ENCODE measurements around the gene PPM1H.

The PPM1H gene

DNA sequence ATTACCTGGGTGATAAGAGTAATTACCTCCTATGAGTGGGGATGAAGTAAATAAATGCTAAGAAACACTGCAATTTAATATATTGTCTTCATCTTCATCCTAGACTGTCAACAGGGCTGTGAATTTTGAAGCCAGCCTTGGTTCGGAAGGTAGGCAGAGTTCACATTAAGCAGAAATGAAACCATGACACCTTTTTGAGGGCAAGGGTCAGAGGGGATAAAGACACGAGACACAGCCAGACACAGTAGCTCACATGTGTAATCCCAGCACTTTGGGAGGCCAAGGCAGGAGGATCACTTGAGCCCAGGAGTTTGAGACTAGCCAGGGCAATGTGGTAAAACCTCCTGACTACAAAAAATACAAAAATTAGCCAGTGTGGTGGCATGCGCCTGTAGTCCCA, 243.6 kb downstream of the PPM1H start:
- H2BK5ac ChIP-seq (ENCODE audit: low read length) = no peak overlapping the region

DNA sequence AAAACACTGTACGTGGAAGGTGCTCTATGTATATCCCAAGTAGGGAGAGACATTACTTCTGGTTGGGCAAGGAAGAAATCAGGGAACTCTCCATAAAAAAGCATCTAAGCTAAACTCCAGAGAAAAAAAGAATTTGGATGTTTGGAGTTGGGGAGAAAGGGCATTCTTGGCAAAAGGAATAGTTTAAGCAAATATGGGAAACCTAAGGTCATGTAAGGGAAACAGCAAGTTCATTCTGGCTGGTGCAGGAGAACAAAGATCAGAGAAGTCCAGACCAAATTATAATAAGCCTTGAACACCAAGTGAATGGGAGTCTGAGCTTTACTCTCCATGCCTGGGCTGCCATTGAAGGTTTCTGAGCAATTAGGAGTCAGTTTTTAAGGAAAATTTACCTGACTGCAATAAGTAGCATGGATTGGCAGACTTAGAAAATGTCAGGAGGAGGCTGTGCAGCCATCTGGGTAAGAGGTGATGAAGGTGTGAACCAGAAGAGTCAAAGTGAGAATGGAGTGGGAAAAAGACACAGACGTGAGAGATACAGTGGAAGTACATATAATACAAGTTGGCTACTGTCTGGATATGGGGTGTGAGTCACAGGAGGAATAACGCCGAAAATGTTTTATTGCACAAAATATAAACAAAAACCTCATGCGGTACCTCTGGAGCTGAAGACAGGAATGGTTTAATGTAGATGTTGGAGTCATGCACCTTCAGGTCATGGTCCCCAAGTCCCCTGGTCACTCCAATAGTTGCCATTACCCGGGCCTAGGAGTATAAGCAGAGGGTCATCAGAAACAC, 245.7 kb downstream of the PPM1H start:
- no CpG with 5 or more reads among the region's 6 CpGs for WGBS (ENCODE audit: extremely low coverage, insufficient coverage, low lambda C conversion rate)
- no peak overlapping the region for H3K27ac ChIP-seq (ENCODE audit: low read depth, low read length)
- H3K36me3 ChIP-seq (ENCODE audit: control insufficient read depth, insufficient read depth, low read length) = no peaks in the 10 kb centered on the region
- H3K4me3 ChIP-seq (ENCODE audit: low read length) = no peak overlapping the region
- no peaks in the 10 kb centered on the region for H3K79me1 ChIP-seq (ENCODE audit: low read length)
- no peak overlapping the region for H3K4me2 ChIP-seq (ENCODE audit: low read length)
- no peak overlapping the region for H3K18ac ChIP-seq (ENCODE audit: low read length)
- H3K23ac ChIP-seq (ENCODE audit: low read length) = no peak overlapping the region
- H3K9ac ChIP-seq (ENCODE audit: low read length) = no peak overlapping the region
- no peak overlapping the region for H2BK120ac ChIP-seq (ENCODE audit: low read depth, low read length)
- no peaks in the 10 kb centered on the region for H3K79me2 ChIP-seq (ENCODE audit: control insufficient read depth, insufficient read depth, low read length)
- H3K56ac ChIP-seq (ENCODE audit: low read length) = no peak overlapping the region
- H2BK15ac ChIP-seq (replicated peaks; ENCODE audit: low read depth) = no peak overlapping the region
- H3K4me1 ChIP-seq (ENCODE audit: control insufficient read depth, low read depth, low read length) = peaks cover 7% of the 10 kb centered on the region
- no peak overlapping the region for H2BK5ac ChIP-seq (ENCODE audit: low read length)
- H3K27me3 ChIP-seq (ENCODE audit: insufficient read depth, low read length, poor library complexity) = no peaks in the 10 kb centered on the region
- H3K4ac ChIP-seq (ENCODE audit: low read depth, low read length) = no peak overlapping the region
- H4K8ac ChIP-seq (ENCODE audit: low read depth, low read length) = no peak overlapping the region
- no peak overlapping the region for H2AK5ac ChIP-seq (ENCODE audit: low read length)
- DNase-seq = no peak
- no peak overlapping the region for H4K5ac ChIP-seq (ENCODE audit: low read length)

More for the DNA sequence above, 243.6 kb downstream of the PPM1H start:
- no peak overlapping the region for H2BK15ac ChIP-seq (replicated peaks; ENCODE audit: low read depth)
- H3K27me3 ChIP-seq (ENCODE audit: insufficient read depth, low read length, poor library complexity) = no peaks in the 10 kb centered on the region
- no peak overlapping the region for H4K8ac ChIP-seq (ENCODE audit: low read depth, low read length)
- H2BK120ac ChIP-seq (ENCODE audit: low read depth, low read length) = no peak overlapping the region
- no peak overlapping the region for H3K23ac ChIP-seq (ENCODE audit: low read length)
- no peak overlapping the region for H3K4me2 ChIP-seq (ENCODE audit: low read length)
- no peak for DNase-seq
- H3K79me1 ChIP-seq (ENCODE audit: low read length) = no peaks in the 10 kb centered on the region
- H3K56ac ChIP-seq (ENCODE audit: low read length) = no peak overlapping the region
- peaks cover 14% of the 10 kb centered on the region for H3K4me1 ChIP-seq (ENCODE audit: control insufficient read depth, low read depth, low read length)
- H4K5ac ChIP-seq (ENCODE audit: low read length) = no peak overlapping the region
- no peak overlapping the region for H3K4ac ChIP-seq (ENCODE audit: low read depth, low read length)
- WGBS (ENCODE audit: extremely low coverage, insufficient coverage, low lambda C conversion rate) = no CpG with 5 or more reads among the region's 3 CpGs
- no peak overlapping the region for H2AK5ac ChIP-seq (ENCODE audit: low read length)
- no peak overlapping the region for H3K4me3 ChIP-seq (ENCODE audit: low read length)
- H3K79me2 ChIP-seq (ENCODE audit: control insufficient read depth, insufficient read depth, low read length) = no peaks in the 10 kb centered on the region
- H3K9ac ChIP-seq (ENCODE audit: low read length) = no peak overlapping the region
- no peaks in the 10 kb centered on the region for H3K36me3 ChIP-seq (ENCODE audit: control insufficient read depth, insufficient read depth, low read length)
- no peak overlapping the region for H3K27ac ChIP-seq (ENCODE audit: low read depth, low read length)
- H3K18ac ChIP-seq (ENCODE audit: low read length) = no peak overlapping the region

DNA sequence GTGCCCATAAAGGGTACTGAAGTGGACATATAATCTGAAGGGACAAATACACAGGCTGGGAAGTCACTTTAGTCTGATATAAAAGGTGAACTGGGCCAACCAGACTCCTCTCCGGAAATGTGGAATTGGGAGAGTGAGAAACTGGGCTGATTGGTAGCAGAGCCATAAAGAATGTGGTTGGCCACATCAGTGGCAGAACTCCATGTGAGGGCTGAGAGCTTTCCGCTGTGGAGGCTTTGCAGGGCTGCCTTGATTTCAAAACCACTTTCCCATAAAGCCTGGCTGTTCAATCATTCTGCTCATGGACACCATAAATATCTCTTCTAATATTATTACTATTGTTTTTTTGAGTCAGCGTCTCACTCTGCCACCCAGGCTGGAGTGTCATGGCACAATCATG, 248.0 kb downstream of the PPM1H start:
- Histone ChIP-seq H3K4me2 (ENCODE audit: low read length) (no peak overlapping the region), H3K79me1 (ENCODE audit: low read length) (no peaks in the 10 kb centered on the region), H3K56ac (ENCODE audit: low read length) (no peak overlapping the region), H3K27me3 (ENCODE audit: insufficient read depth, low read length, poor library complexity) (no peaks in the 10 kb centered on the region), H2BK5ac (ENCODE audit: low read length) (no peak overlapping the region), H3K27ac (ENCODE audit: low read depth, low read length) (no peak overlapping the region), H3K4me3 (ENCODE audit: low read length) (no peak overlapping the region), H4K5ac (ENCODE audit: low read length) (no peak overlapping the region), H2BK15ac (replicated peaks; ENCODE audit: low read depth) (no peak overlapping the region), H3K4ac (ENCODE audit: low read depth, low read length) (no peak overlapping the region), H3K79me2 (ENCODE audit: control insufficient read depth, insufficient read depth, low read length) (no peaks in the 10 kb centered on the region), H3K23ac (ENCODE audit: low read length) (no peak overlapping the region), H4K8ac (ENCODE audit: low read depth, low read length) (no peak overlapping the region), H3K18ac (ENCODE audit: low read length) (no peak overlapping the region), H2BK120ac (ENCODE audit: low read depth, low read length) (no peak overlapping the region), H3K36me3 (ENCODE audit: control insufficient read depth, insufficient read depth, low read length) (no peaks in the 10 kb centered on the region), H3K4me1 (ENCODE audit: control insufficient read depth, low read depth, low read length) (peaks cover 4% of the 10 kb centered on the region), H3K9ac (ENCODE audit: low read length) (no peak overlapping the region), H2AK5ac (ENCODE audit: low read length) (no peak overlapping the region)
- no peak for DNase-seq
- WGBS (ENCODE audit: extremely low coverage, insufficient coverage, low lambda C conversion rate) = no CpG with 5 or more reads among the region's 3 CpGs

DNA sequence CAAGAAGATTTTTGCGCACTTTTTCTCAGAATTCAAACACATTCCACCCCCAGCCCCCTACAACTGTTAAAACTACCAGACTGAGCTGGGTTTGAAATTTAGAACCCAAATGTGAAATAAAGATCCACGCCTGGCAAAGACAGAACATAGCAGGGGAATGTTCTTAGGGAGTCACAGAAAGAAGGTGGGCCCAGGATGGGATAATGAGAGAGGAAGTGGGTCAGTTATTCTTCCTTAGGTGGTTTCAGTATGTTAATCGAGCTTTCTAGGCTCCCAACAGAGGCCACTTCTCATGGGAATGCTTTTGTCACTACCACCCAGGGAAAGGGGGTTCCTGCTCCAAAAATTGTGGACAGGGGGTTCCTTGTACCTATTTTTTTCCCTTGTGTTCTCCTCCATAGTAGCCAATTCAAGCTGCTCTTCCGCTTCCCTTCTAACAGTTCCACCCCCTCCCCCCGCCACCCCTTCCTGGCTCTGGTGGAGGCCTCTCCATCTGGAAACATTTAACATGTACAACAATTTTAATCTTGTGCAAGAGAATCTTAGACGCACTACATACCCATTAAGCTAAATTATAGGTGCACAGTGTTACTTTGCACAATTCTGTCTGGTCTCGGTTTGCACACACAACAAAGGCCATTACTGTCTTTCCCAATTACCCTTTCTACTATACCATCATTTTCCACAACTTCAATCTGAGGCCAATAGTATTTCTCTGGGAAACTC, 250.2 kb downstream of the PPM1H start:
- WGBS (ENCODE audit: extremely low coverage, insufficient coverage, low lambda C conversion rate) = no CpG with 5 or more reads among the region's 7 CpGs
- H2BK15ac ChIP-seq (replicated peaks; ENCODE audit: low read depth) = no peak overlapping the region
- no peaks in the 10 kb centered on the region for H3K79me2 ChIP-seq (ENCODE audit: control insufficient read depth, insufficient read depth, low read length)
- H3K27me3 ChIP-seq (ENCODE audit: insufficient read depth, low read length, poor library complexity) = no peaks in the 10 kb centered on the region
- H3K4me3 ChIP-seq (ENCODE audit: low read length) = no peak overlapping the region
- no peak overlapping the region for H4K8ac ChIP-seq (ENCODE audit: low read depth, low read length)
- peak overlapping the region; percentile 64 for H3K18ac ChIP-seq (ENCODE audit: low read length)
- H3K9ac ChIP-seq (ENCODE audit: low read length) = no peak overlapping the region
- DNase-seq = peak; percentile 19
- peaks cover 4% of the 10 kb centered on the region for H3K4me1 ChIP-seq (ENCODE audit: control insufficient read depth, low read depth, low read length)
- H3K27ac ChIP-seq (ENCODE audit: low read depth, low read length) = no peak overlapping the region
- no peak overlapping the region for H2BK5ac ChIP-seq (ENCODE audit: low read length)
- H3K36me3 ChIP-seq (ENCODE audit: control insufficient read depth, insufficient read depth, low read length) = no peaks in the 10 kb centered on the region
- no peak overlapping the region for H3K23ac ChIP-seq (ENCODE audit: low read length)
- no peaks in the 10 kb centered on the region for H3K79me1 ChIP-seq (ENCODE audit: low read length)
- H3K4me2 ChIP-seq (ENCODE audit: low read length) = no peak overlapping the region
- H2BK120ac ChIP-seq (ENCODE audit: low read depth, low read length) = no peak overlapping the region
- no peak overlapping the region for H2AK5ac ChIP-seq (ENCODE audit: low read length)
- H4K5ac ChIP-seq (ENCODE audit: low read length) = peak overlapping the region; percentile 40
- peak overlapping the region; percentile 27 for H3K56ac ChIP-seq (ENCODE audit: low read length)
- no peak overlapping the region for H3K4ac ChIP-seq (ENCODE audit: low read depth, low read length)

DNA sequence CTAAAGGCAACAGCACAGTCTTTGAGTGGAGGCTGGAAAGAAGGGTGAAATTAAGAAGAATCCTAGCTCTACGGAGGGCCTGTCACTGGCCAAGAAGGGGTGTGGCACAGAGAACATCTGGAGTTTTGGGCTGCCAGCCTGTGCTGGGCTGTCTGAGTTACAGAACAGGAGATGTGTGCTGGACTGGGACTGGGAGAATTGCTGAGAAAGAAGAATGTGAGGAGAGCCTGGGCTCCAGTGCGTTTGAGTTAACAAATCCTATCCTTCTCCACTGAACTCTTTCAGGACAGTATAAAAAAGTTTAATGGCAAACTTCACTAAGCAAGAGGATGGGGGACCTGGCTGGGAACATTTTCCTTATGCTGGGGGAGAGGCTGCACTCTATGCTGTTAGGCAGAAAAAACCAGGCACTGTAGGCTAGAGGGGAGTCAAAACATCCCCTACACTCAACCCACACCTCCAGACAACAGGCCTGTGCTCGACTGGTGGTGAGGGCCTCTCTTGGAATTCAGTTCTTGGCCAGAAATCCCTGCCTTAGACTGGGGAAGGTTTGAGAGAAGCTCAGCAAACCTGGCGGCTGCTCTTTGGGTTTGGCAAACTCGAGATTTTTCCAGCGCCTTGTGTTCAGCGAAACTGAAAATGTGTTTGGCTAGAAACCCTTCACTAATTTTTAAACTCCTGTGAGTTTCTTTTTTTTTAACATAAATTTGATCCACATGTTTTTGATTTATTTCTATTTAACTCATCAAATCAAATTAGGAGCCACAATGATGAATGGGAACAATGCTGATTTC, 251.0 kb downstream of the PPM1H start:
- Histone ChIP-seq H3K9ac (ENCODE audit: low read length) (peak overlapping the region; percentile 0), H3K79me2 (ENCODE audit: control insufficient read depth, insufficient read depth, low read length) (no peaks in the 10 kb centered on the region), H3K4me1 (ENCODE audit: control insufficient read depth, low read depth, low read length) (peaks cover 2% of the 10 kb centered on the region), H3K79me1 (ENCODE audit: low read length) (no peaks in the 10 kb centered on the region), H3K27me3 (ENCODE audit: insufficient read depth, low read length, poor library complexity) (no peaks in the 10 kb centered on the region), H3K56ac (ENCODE audit: low read length) (peak overlapping the region; percentile 2), H3K23ac (ENCODE audit: low read length) (no peak overlapping the region), H3K4ac (ENCODE audit: low read depth, low read length) (peak overlapping the region; percentile 89), H4K8ac (ENCODE audit: low read depth, low read length) (no peak overlapping the region), H2BK15ac (replicated peaks; ENCODE audit: low read depth) (peak overlapping the region; percentile 92), H3K27ac (ENCODE audit: low read depth, low read length) (peak overlapping the region; percentile 18), H3K36me3 (ENCODE audit: control insufficient read depth, insufficient read depth, low read length) (no peaks in the 10 kb centered on the region), H2AK5ac (ENCODE audit: low read length) (peak overlapping the region; percentile 47), H4K5ac (ENCODE audit: low read length) (no peak overlapping the region), H3K4me3 (ENCODE audit: low read length) (no peak overlapping the region), H2BK120ac (ENCODE audit: low read depth, low read length) (peak overlapping the region; percentile 10), H3K18ac (ENCODE audit: low read length) (peak overlapping the region; percentile 91), H2BK5ac (ENCODE audit: low read length) (peak overlapping the region; percentile 18), H3K4me2 (ENCODE audit: low read length) (no peak overlapping the region)
- no CpG with 5 or more reads among the region's 7 CpGs for WGBS (ENCODE audit: extremely low coverage, insufficient coverage, low lambda C conversion rate)
- peak; percentile 36 for DNase-seq
